Tibial nerve (tissue), 4 donors: Measurements from ENCODE around the gene MCOLN2.

ENCODE experiments used
- CTCF ChIP-seq, 5 experiments: fragments of 200-600 bp in 3 of 5; fragments of 450-650 bp in 2 of 5; sonication (generic) in 3 of 5; IDR thresholded peaks; one replicate each; pipeline ENCODE4 v1.5.1; 2016 to 2019; ENCODE audit warnings: antibody characterized with exemption in 5 of 5, mild to moderate bottlenecking in 3 of 5, moderate library complexity in 2 of 5
- EP300 ChIP-seq, 2 donors: sonication (generic); formaldehyde crosslinking; IDR thresholded peaks; one replicate each; pipeline ENCODE4 v1.6.1; 2017; ENCODE audit warnings: antibody characterized with exemption in 2 of 2, mild to moderate bottlenecking in 1 of 2
- POLR2A ChIP-seq, 2 donors: fragments of 450-650 bp; IDR thresholded peaks; one replicate each; pipeline ENCODE4 v1.6.1; 2017; ENCODE audit warnings: antibody characterized with exemption in 2 of 2, mild to moderate bottlenecking in 2 of 2, moderate library complexity in 2 of 2

DNA sequence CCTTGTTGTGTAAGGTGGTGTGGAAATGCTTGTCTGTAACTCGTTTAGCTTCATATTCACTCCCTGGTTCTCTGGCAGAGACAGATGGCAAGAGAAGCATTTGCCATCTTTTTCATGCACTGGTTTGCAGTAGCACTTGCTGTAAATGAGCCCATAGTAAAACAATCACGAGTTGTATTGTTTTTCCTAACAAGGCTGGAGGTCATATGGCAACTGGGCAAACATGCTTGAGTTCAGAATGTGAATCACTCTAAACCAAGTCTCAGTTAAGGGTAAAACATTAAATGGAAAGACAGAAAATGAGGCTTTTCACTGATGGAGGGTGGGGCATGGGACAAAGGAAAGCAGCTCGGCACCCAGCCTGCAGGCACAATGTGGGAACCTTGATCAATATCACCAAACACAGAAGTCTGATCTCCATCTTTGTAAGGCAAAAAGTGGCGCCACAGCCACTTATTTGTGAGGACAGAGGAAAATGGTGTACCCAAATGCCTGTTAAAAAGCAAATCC, 77.4 kb downstream of the MCOLN2 start:
- no peak for TF ChIP-seq CTCF (IDR thresholded peaks at IDR 0.05)
- no peak for TF ChIP-seq POLR2A (IDR thresholded peaks at IDR 0.05)
- TF ChIP-seq EP300 (IDR thresholded peaks at IDR 0.05): no peak
